PC-9 (cell line): Measurements from ENCODE around the gene SPATA7.

Experiments
- EZH2 ChIP-seq: fragments of 200-600 bp; sonication (generic); IDR thresholded peaks from 2 replicates; pipeline ENCODE4 v1.8.0; 2017; ENCODE audit warnings: antibody characterized with exemption, low read depth
- TF ChIP-seq, protein P1 (sequence below): fragments of 200-600 bp; sonication (generic); conservative IDR thresholded peaks from 2 replicates; pipeline ENCODE4 v1.6.1; 2017; ENCODE audit warnings: mixed run types, antibody characterized with exemption, mild to moderate bottlenecking, moderate library complexity

- TF ChIP-seq, protein P1, sequence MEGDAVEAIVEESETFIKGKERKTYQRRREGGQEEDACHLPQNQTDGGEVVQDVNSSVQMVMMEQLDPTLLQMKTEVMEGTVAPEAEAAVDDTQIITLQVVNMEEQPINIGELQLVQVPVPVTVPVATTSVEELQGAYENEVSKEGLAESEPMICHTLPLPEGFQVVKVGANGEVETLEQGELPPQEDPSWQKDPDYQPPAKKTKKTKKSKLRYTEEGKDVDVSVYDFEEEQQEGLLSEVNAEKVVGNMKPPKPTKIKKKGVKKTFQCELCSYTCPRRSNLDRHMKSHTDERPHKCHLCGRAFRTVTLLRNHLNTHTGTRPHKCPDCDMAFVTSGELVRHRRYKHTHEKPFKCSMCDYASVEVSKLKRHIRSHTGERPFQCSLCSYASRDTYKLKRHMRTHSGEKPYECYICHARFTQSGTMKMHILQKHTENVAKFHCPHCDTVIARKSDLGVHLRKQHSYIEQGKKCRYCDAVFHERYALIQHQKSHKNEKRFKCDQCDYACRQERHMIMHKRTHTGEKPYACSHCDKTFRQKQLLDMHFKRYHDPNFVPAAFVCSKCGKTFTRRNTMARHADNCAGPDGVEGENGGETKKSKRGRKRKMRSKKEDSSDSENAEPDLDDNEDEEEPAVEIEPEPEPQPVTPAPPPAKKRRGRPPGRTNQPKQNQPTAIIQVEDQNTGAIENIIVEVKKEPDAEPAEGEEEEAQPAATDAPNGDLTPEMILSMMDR: no peak
- no peak for TF ChIP-seq EZH2
These were observed 45.5 kb downstream of the SPATA7 start for GRCh38 chr14:88430976-88431375.
